HL-60 (cell line): ENCODE data around the gene INSL3.

Experiments used
- POLR2AphosphoS5 ChIP-seq: IDR thresholded peaks from 2 replicates; pipeline ENCODE4 v1.6.1; 2012; ENCODE audit warnings: low read depth
- TF ChIP-seq, protein P1 (sequence below): IDR thresholded peaks from one replicate; pipeline ENCODE4 v1.5.1; 2011; ENCODE audit warnings: low read length, control low read depth, inconsistent platforms; ENCODE audit not compliant: insufficient read depth

DNA sequence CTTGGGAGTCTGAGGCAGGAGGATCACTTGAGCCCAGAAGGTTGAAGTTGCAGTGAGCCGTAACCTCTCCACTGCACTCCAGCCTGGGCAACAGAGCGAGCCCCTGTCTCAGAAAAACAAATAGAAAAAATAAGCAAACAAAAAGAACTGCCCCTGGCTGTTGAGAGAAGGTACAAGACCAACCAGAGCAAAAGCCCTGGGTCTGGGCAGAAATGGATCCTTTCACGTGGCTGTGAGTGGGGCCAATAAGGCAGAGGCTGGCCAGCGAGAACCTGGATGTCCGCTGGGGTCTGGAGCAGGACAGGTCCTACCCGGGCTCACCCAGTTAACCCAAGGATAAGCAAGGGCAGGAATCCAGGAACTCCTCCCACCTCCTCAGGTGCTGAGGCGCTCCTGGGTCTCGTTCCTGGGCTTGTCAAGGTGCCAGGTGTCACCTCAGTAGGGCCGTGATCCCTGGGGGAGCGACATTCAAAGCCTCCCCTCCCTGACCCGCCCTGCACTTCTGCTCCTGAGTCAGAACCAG, 45.7 kb upstream of the INSL3 start:
- TF ChIP-seq, protein P1, sequence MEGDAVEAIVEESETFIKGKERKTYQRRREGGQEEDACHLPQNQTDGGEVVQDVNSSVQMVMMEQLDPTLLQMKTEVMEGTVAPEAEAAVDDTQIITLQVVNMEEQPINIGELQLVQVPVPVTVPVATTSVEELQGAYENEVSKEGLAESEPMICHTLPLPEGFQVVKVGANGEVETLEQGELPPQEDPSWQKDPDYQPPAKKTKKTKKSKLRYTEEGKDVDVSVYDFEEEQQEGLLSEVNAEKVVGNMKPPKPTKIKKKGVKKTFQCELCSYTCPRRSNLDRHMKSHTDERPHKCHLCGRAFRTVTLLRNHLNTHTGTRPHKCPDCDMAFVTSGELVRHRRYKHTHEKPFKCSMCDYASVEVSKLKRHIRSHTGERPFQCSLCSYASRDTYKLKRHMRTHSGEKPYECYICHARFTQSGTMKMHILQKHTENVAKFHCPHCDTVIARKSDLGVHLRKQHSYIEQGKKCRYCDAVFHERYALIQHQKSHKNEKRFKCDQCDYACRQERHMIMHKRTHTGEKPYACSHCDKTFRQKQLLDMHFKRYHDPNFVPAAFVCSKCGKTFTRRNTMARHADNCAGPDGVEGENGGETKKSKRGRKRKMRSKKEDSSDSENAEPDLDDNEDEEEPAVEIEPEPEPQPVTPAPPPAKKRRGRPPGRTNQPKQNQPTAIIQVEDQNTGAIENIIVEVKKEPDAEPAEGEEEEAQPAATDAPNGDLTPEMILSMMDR, result no peak
- no peak for TF ChIP-seq POLR2AphosphoS5
